ENCODE measurements around the gene KIAA1217. TPM values are rescaled to one million over a fixed set of nuclear protein-coding genes. Genes with fewer than 3 reads are reported as not detected.
A peak's percentile ranks its signal among the peaks of the same experiment; 100 is the strongest.

The KIAA1217 gene
- polyA plus RNA-seq, 1 experiment = 2.2 TPM

DNA sequence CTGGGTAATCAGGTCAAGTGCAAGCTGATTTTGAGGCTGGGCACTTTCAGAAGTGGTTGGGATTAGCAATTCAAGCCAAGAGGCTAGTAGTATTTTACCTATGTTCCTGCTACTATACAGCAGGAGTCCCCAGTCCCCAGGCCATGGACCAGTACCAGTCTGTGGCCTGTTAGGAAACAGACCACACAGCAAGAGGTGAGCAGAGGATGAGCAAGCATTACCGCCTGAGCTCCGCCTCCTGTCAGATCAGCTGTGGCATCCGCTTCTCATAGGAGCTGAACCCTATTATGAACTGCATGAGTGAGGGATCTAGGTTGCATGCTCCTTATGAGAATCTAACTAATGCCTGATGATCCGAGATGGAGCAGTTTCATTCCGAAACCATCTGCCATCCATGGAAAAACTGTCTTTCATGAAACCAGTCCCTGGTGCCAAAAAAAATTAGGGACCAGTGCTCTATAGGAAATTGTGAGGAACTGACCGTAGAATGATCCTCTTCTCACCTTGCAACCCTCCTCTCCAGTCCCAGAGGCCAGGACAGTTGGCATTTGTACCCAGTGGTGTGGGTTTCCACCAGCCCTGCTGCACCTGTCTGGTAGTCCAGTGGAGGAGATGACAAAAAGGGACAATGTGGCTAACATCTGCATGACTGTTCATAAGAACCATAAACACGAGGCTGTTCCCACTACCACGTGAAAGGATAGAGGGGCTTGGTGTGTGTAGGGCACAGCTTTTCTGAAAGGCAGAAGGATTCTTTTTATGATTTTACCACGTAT lies 172.5 kb downstream of the KIAA1217 start:
- H3K27me3 ChIP-seq (ENCODE audit: control insufficient read depth, insufficient read depth, low read length) = peaks cover 2% of the 10 kb centered on the region
- no peak for DNase-seq (ENCODE audit: low read depth)
- ChIA-PET CTCF (no interaction called here), POLR2A (no interaction called here)
- TF ChIP-seq CTCF (IDR thresholded peaks at IDR 0.05; ENCODE audit: insufficient read depth, low read depth, low read length) = no peak
- H3K36me3 ChIP-seq (ENCODE audit: control insufficient read depth, insufficient read depth, low read length) = no peaks in the 10 kb centered on the region
- no peak overlapping the region for H3K4me3 ChIP-seq (ENCODE audit: low read depth, low read length)

- peaks cover 2% of the 10 kb centered on the region for H3K27me3 ChIP-seq (ENCODE audit: control insufficient read depth, insufficient read depth, low read length)
- H3K4me3 ChIP-seq (ENCODE audit: low read depth, low read length) = no peak overlapping the region
- TF ChIP-seq CTCF (IDR thresholded peaks at IDR 0.05; ENCODE audit: insufficient read depth, low read depth, low read length) = no peak
- no peaks in the 10 kb centered on the region for H3K36me3 ChIP-seq (ENCODE audit: control insufficient read depth, insufficient read depth, low read length)
- CTCF ChIA-PET = interaction anchor here (0.7 kb wide), 1 partner anchor 107 kb away, joined by 3 read pairs; no protein-coding TSS in a partner anchor
- DNase-seq (ENCODE audit: low read depth) = no peak
- POLR2A ChIA-PET = no interaction called here
These were observed 173.1 kb downstream of the KIAA1217 start for GRCh38 chr10:24382045-24382444.

GRCh38 chr10:24382596-24382978 lies 173.6 kb downstream of the KIAA1217 start:
- POLR2A ChIA-PET = interaction anchor here (0.6 kb wide), 1 partner anchor 56 kb away, joined by 3 read pairs; no protein-coding TSS in a partner anchor
- no peak for TF ChIP-seq CTCF (IDR thresholded peaks at IDR 0.05; ENCODE audit: insufficient read depth, low read depth, low read length)
- peaks cover 2% of the 10 kb centered on the region for H3K27me3 ChIP-seq (ENCODE audit: control insufficient read depth, insufficient read depth, low read length)
- CTCF ChIA-PET = interaction anchor here (0.7 to 2.0 kb wide), 3 partner anchors 39 to 137 kb away, joined by 3 to 6 read pairs (median 3); no protein-coding TSS in a partner anchor
- H3K36me3 ChIP-seq (ENCODE audit: control insufficient read depth, insufficient read depth, low read length) = no peaks in the 10 kb centered on the region
- no peak for DNase-seq (ENCODE audit: low read depth)
- H3K4me3 ChIP-seq (ENCODE audit: low read depth, low read length) = no peak overlapping the region

GRCh38 chr10:24382979-24383663 lies 174.2 kb downstream of the KIAA1217 start:
- no peak for DNase-seq (ENCODE audit: low read depth)
- ChIA-PET CTCF (interaction anchor here (0.6 to 2.0 kb wide), 7 partner anchors 8 to 137 kb away, joined by 3 to 6 read pairs (median 3); no protein-coding TSS in a partner anchor), POLR2A (interaction anchor here (0.6 kb wide), 1 partner anchor 56 kb away, joined by 3 read pairs; no protein-coding TSS in a partner anchor)
- Histone ChIP-seq H3K27me3 (ENCODE audit: control insufficient read depth, insufficient read depth, low read length) (peaks cover 2% of the 10 kb centered on the region), H3K4me3 (ENCODE audit: low read depth, low read length) (no peak overlapping the region), H3K36me3 (ENCODE audit: control insufficient read depth, insufficient read depth, low read length) (no peaks in the 10 kb centered on the region)
- TF ChIP-seq CTCF (IDR thresholded peaks at IDR 0.05; ENCODE audit: insufficient read depth, low read depth, low read length) = no peak

DNA sequence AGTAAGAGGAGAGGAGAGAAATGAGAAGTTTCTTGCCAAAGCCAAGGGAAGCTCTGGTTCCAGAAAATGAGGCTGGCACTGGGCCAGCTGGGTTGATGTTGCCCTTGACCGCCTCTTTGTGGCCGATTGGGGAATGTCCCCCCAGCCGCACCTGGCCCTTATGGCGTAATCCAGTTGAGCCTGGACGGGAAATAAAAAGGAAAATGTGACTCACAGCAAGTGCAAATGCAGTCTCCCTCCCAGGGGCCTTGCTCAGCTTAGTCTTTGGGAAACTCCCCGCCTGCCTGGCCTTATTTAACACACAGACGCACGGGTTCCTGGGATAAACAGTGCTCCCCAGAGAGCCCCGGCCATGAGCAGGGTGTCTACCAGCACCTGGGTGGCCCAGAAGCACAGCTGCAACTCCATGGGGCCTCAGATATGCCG lies 174.8 kb downstream of the KIAA1217 start:
- Histone ChIP-seq H3K4me3 (ENCODE audit: low read depth, low read length) (no peak overlapping the region), H3K27me3 (ENCODE audit: control insufficient read depth, insufficient read depth, low read length) (peaks cover 2% of the 10 kb centered on the region), H3K36me3 (ENCODE audit: control insufficient read depth, insufficient read depth, low read length) (no peaks in the 10 kb centered on the region)
- DNase-seq (ENCODE audit: low read depth) = peak; percentile 68
- TF ChIP-seq CTCF (IDR thresholded peaks at IDR 0.05; ENCODE audit: insufficient read depth, low read depth, low read length) = peak; percentile 56
- ChIA-PET POLR2A (no interaction called here), CTCF (interaction anchor here (0.6 to 2.0 kb wide), 6 partner anchors 9 to 136 kb away, joined by 3 to 6 read pairs (median 4); no protein-coding TSS in a partner anchor)

All from BJ (cell line).